H1 (cell line): ENCODE measurements around the gene OLA1. TPM values are rescaled to one million over a fixed set of nuclear protein-coding genes. Genes with fewer than 3 reads are reported as not detected.

Source experiments
- FOSL1 ChIP-seq: IDR thresholded peaks from 2 replicates; pipeline ENCODE4 v1.6.1; 2011; ENCODE audit warnings: mild to moderate bottlenecking, low read depth, low read length, moderate library complexity; ENCODE audit not compliant: insufficient read depth
- GTF2F1 ChIP-seq: IDR thresholded peaks from 2 replicates; pipeline ENCODE4 v1.6.1; 2012; ENCODE audit warnings: low read depth, low read length, improper control_type of control experiment, borderline replicate concordance
- HDAC6 ChIP-seq: IDR thresholded peaks from one replicate; pipeline ENCODE4 v1.7.1; 2012; ENCODE audit warnings: low read depth, mild to moderate bottlenecking, inconsistent platforms, low read length, moderate library complexity
- RFX5 ChIP-seq: IDR thresholded peaks from 2 replicates; pipeline ENCODE4 v1.6.1; 2011; ENCODE audit warnings: low read depth, low read length, improper control_type of control experiment, borderline replicate concordance
- SP1 ChIP-seq: IDR thresholded peaks from 2 replicates; pipeline ENCODE4 v1.6.1; 2011; ENCODE audit warnings: low read depth, low read length
- SP2 ChIP-seq: IDR thresholded peaks from 2 replicates; pipeline ENCODE4 v1.6.1; 2012; ENCODE audit warnings: mild to moderate bottlenecking, low read length, inconsistent platforms
- TEAD4 ChIP-seq: IDR thresholded peaks from 2 replicates; pipeline ENCODE4 v1.6.1; 2012; ENCODE audit warnings: low read depth, low read length, inconsistent platforms, mixed read lengths
- YY1 ChIP-seq: IDR thresholded peaks from 2 replicates; pipeline ENCODE4 v1.6.1; 2011; ENCODE audit warnings: low read depth, mild to moderate bottlenecking, low read length
- polyA plus RNA-seq, 7 experiments: library from polyadenylated mRNA; depleted of rRNA in 3 of 7; stranded (reverse) in 5 of 7; unstranded in 2 of 7; fragments of >200 nt in 5 of 7; fragments of 200-250 nt in 2 of 7; gene quantifications; 1 replicate in 5 of 7; 2 replicates in 1 of 7; 4 replicates in 1 of 7; pipeline versions ENCODE4 v1.2.1 to v1.2.3, GENCODE V29; 2011 to 2013; ENCODE audit warnings: missing spikeins in 2 of 7, mixed read lengths in 2 of 7
- total RNA-seq: library from RNA; stranded (reverse); fragmentation: NEBNext Ultra II Directional; extraction: Animal tissue kit (Norgen Biotek cat#: 25700); gene quantifications from 2 replicates; pipeline ENCODE4 v1.2.1, GENCODE V29; 2021
- TF ChIP-seq, protein P1 (sequence below): IDR thresholded peaks from 2 replicates; pipeline ENCODE4 v1.6.1; 2011; ENCODE audit warnings: low read length, improper control_type of control experiment

The OLA1 gene
- total and polyA plus RNA-seq, 2 of the 8 experiments (the other 6 are each of a cell fraction or from before 2014, with no cell fraction given), result 39.3 to 158 TPM

- no peak for TF ChIP-seq SP2
- no peak for TF ChIP-seq GTF2F1
- no peak for TF ChIP-seq TEAD4
- TF ChIP-seq HDAC6, result no peak
- TF ChIP-seq SP1, result 0 out of 2 replicates have a peak, but pooled peaks have one; percentile 38
- TF ChIP-seq, protein P1, sequence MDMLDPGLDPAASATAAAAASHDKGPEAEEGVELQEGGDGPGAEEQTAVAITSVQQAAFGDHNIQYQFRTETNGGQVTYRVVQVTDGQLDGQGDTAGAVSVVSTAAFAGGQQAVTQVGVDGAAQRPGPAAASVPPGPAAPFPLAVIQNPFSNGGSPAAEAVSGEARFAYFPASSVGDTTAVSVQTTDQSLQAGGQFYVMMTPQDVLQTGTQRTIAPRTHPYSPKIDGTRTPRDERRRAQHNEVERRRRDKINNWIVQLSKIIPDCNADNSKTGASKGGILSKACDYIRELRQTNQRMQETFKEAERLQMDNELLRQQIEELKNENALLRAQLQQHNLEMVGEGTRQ, result peak; percentile 17; the same call in 1 of the 2 replicates
- TF ChIP-seq FOSL1, result no peak
- TF ChIP-seq RFX5, result no peak
- peak; percentile 6; the same call in 1 of the 2 replicates for TF ChIP-seq YY1
Observed at GRCh38 chr2:174248187-174248997, at the start of gene OLA1 (continued).
